Central memory CD8-positive, alpha-beta T cell (primary cell): Measurements from ENCODE around the gene FAM90A26.
A peak's percentile ranks its signal among the peaks of the same experiment; 100 is the strongest.
"Not testable (repeated sequence)": the region's sequence is repeated elsewhere in the genome, so short reads cannot be mapped to it uniquely, and the experiment has no call there.

Source experiments
- ATAC-seq: fragments of 150-1000 bp; cut with Tn5 transposase; replicated peaks from 2 replicates; pipeline ENCODE4 v1.10.0; 2022; ENCODE audit warnings: mild to moderate bottlenecking, moderate FRiP score, moderate number of reproducible peaks; ENCODE audit not compliant: poor library complexity, severe bottlenecking; ENCODE audit errors: extremely low read depth
- DNase-seq, 2 donors: peaks; one replicate each; pipeline ENCODE4 v3.0.0; 2021; ENCODE audit warnings: low spot score in 2 of 2
- H3K27ac Mint-ChIP-seq: one replicate; pipeline ENCODE4 v1.8.0; 2022; ENCODE audit warnings: low read depth, mild to moderate bottlenecking, moderate library complexity, mixed read lengths
- H3K27me3 Mint-ChIP-seq: one replicate; pipeline ENCODE4 v1.8.0; 2022; ENCODE audit warnings: mixed read lengths
- H3K36me3 Mint-ChIP-seq: one replicate; pipeline ENCODE4 v1.8.0; 2022; ENCODE audit warnings: mild to moderate bottlenecking, moderate library complexity, mixed read lengths; ENCODE audit not compliant: insufficient read depth
- H3K4me1 Mint-ChIP-seq: one replicate; pipeline ENCODE4 v1.8.0; 2022; ENCODE audit warnings: mixed read lengths
- H3K4me3 Mint-ChIP-seq: one replicate; pipeline ENCODE4 v1.8.0; 2022; ENCODE audit warnings: mild to moderate bottlenecking, moderate library complexity, mixed read lengths
- H3K9me3 Mint-ChIP-seq: one replicate; pipeline ENCODE4 v1.8.0; 2022; ENCODE audit warnings: mixed read lengths

The FAM90A26 gene

DNA sequence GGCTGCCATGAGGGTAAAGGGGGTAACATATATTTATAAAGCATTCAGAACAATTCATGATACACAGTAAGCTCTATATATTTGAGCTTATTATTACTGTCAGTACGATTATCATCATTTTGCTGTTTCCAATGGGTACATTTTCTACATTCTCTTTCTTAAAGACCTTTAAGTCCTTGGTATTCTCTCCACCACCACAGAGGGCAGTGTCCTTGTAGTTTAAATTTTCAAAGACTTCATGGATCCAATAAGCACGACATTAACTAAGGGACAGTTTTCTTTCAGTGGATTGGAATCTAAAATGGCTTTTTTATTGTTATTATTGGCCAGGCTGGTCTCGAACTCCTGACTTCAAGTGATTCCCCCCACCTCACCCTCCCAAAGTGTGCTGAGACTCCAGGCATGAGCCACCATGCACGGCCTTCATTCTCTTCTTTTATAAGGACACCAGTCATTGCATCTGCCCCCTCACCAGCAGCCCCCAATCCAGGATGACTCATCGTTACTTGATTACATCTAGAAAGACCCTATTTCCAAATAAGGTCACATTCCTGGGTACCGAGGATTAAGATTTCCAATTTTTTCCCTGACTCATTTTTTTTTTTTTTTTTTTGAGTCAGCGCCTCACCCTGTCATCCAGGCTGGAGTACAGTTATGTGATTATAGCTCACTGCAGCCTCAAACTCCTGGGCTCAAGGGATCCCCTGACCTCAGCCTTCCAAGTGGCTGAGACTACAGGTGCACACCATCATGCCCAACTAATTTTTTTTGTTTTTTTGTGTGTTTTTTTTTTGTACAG lies 21.4 kb upstream of the FAM90A26 start:
- not testable (repeated sequence) for H3K9me3 Mint-ChIP-seq, H3K27me3 Mint-ChIP-seq, H3K36me3 Mint-ChIP-seq, H3K27ac Mint-ChIP-seq, H3K4me3 Mint-ChIP-seq, DNase-seq, H3K4me1 Mint-ChIP-seq, ATAC-seq

DNA sequence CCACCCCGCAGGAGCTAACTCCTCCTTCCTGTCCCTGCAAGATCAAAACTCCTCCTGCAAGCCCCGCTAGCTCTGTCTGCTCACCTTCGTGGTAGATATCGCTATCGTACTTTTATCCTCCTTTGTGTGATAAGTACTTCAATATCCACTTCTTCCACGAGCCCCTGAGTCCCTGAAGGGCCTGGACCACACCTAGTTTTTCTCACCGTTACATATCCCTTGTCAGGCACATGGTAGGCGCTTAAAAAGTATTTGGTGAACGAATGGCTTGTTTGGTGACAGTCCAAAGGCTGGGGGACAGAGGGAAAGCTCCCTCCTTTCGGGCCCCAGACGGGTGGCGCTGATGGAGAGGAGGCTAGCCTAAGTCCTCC lies 18.4 kb upstream of the FAM90A26 start:
- H3K4me1 Mint-ChIP-seq, DNase-seq, H3K36me3 Mint-ChIP-seq, H3K9me3 Mint-ChIP-seq, H3K27ac Mint-ChIP-seq, H3K27me3 Mint-ChIP-seq, ATAC-seq: not testable (repeated sequence)
- peak overlapping the region; percentile 91 for H3K4me3 Mint-ChIP-seq

DNA sequence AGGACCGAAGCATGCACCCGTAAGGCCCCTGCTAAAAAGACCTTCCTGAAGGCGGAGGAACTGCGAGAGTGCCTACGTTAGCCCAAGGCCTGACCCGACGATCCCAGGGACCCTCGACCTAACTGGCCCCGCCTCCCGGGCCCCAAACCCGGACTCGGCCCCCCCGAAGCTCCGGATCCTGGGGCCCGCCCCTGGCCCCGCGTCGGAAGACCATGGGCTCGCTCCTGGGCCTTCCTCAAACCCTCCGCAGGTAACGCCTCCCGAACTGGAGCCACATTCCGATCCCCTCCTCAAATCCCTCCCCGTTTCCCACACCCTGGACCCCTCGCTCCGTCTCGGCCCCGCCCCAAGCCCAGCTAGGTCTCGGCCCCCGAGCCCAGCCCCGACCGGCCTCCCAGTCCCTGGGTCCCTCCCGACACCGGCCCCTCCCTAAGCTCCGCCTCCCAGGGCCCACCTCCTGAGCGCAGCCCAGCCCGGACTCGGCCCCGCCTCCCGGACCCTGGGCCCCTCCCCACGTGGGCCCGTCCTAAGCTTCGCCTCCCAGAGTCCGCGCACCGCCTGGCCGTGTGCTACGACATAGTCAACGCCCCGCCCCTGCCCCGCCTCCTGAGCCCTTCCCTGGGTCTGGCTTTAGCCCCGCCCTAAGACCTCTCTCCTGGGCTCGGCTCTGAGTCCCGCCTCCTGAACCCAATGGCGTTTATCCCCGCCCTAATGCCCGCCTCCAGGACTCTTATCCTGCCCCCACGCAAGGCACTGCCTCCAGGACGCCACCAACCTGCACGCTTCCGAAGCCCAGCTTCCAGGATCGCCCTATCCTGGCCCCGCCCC lies 17.8 kb upstream of the FAM90A26 start:
- ATAC-seq: peak; percentile 64
- H3K27me3 Mint-ChIP-seq, H3K36me3 Mint-ChIP-seq, H3K4me1 Mint-ChIP-seq, H3K9me3 Mint-ChIP-seq: not testable (repeated sequence)
- H3K27ac Mint-ChIP-seq: peak overlapping the region; percentile 98
- peak; percentile 87 to 92 for DNase-seq
- peak overlapping the region; percentile 91 for H3K4me3 Mint-ChIP-seq

DNA sequence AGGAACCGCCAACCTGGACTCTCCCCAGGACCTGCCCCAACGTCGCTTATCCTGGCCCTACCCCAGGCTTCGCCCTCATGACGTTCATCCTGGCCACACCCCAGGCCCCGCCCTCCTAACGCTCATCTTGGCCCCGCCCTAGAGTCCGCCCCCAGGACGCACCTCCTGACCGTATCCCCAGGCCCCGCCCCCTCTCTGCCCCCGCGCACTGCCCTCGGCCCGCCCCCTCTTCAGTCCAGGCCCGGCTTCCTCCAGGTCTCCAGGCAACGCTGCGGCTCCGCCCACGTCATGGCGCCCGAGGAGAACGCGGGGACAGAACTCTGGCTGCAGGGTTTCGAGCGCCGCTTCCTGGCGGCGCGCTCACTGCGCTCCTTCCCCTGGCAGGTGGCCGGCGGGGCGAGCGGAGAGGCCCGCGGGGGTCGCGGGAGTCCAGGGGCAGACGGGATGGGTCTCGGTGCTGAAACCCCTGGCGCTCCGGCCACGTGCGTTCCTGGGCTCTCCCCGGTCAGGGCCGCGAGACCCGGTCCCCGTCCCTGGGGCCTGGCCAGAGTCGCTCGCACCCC lies 17.1 kb upstream of the FAM90A26 start:
- H3K36me3 Mint-ChIP-seq, H3K27me3 Mint-ChIP-seq, H3K4me1 Mint-ChIP-seq, H3K9me3 Mint-ChIP-seq: not testable (repeated sequence)
- DNase-seq: peak; percentile 97 to 98
- Mint-ChIP-seq H3K27ac (peak overlapping the region; percentile 98), H3K4me3 (peak overlapping the region; percentile 91)
- ATAC-seq: peak; percentile 95

DNA sequence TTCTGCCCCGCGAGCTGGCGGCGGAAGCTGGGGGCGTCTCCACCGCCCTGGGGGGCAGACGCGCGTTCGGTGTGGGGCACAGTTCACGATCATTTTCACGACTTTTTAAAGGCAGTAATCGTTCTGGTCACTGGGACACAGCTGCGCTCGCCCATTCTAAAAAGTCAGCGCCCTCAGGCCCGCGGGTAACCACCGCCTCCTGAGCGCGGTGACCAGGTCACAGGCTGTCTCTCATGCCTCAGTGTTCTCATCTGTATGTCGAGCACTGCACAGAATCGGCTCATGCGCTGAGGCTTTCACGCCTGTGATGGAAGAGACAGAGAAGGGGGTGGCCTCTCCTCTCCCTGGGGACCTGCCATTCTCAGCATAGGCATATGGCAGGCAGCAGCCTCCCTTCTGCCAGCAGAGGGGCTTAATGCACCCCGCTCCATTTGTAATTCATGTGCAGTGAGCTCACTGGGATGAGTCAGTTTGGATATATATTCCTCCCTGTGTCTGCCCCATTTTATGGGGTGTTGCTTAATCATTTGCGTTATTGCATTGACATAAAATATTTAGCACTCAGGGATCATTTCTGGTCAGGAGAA lies 16.5 kb upstream of the FAM90A26 start:
- Mint-ChIP-seq H3K27ac (peak overlapping the region; percentile 98), H3K4me3 (peak overlapping the region; percentile 91)
- H3K27me3 Mint-ChIP-seq, H3K9me3 Mint-ChIP-seq, H3K36me3 Mint-ChIP-seq, DNase-seq, ATAC-seq, H3K4me1 Mint-ChIP-seq: not testable (repeated sequence)

DNA sequence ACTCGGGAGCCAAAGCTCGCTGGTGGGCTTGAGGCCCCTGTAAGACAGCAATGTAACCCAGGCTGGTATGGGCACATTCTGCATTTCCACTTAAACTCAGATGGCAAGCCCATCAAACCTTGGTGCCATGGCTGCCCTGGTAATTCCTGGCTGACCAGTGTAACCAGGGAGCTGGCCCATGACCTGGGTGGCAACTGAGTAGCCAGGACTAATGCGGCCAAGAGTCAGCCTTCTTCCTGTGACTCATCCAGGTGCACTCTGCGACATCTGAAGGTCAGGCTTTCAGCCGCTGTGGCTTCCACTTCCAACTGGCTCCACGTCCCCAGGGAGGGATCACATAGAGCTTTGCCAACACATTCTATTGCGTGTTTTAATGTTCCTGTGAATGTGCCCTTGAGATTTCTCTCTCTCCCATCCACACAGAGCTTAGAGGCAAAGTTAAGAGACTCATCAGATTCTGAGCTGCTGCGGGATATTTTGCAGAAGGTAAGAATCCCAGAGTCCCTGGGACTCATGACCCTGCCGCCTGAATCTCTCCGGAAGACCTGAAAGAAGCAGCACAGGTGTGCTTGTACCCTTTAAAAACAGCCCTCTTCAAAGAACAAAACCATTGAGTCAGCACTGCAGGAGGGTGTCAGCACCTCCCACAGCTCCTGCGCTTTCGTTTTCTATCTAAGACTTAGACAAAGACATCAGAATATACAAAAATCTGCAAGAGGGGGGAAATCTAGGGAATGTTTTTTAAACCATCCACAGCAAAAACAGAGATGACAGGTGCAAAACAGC lies 14.9 kb upstream of the FAM90A26 start:
- not testable (repeated sequence) for H3K4me3 Mint-ChIP-seq, ATAC-seq, H3K4me1 Mint-ChIP-seq, H3K9me3 Mint-ChIP-seq, H3K36me3 Mint-ChIP-seq, DNase-seq, H3K27me3 Mint-ChIP-seq, H3K27ac Mint-ChIP-seq

DNA sequence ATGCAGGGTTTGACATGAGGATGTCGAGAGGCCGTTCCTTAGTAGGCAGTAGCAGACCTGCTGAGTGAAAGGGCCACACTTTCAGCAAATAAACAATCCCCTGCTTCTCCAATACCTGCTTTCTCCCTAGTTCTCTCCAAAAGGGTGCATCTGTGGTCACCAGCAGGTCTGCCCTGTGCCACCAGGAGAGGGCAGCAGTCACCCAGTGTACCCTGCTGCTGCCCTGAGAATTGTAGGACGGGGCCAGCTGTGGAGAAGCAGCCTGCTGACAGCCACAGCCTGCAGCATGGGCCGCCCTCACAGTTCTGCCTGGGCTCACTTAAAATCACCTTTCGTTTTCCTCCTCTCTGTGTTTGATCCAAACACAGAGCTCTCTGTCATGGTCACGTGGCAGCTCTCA lies 11.8 kb upstream of the FAM90A26 start:
- ATAC-seq, H3K27me3 Mint-ChIP-seq: not testable (repeated sequence)
- peak in 1 of 2 donors; percentile 16 for DNase-seq

DNA sequence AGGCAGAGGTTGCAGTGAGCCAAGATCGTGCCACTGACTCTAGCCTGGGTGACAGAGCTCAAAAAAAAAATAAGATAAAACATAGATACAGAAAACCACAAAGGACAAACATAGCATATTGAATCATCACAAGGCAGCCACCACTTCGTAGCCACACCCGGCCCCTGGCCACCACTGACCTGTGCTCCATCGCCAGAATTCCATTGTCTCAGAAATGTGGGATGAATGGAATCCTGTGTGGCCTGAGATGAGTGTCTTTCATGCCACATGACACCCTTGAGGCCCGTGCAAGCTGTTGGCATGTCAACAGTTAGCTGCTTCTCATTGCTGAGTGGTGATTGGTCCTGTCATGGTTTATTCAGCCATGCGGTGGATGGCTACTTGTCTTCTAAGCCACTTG lies 10.2 kb upstream of the FAM90A26 start:
- not testable (repeated sequence) for H3K36me3 Mint-ChIP-seq, H3K27me3 Mint-ChIP-seq, DNase-seq, ATAC-seq, H3K4me3 Mint-ChIP-seq, H3K4me1 Mint-ChIP-seq, H3K27ac Mint-ChIP-seq, H3K9me3 Mint-ChIP-seq

More for the DNA sequence above, 11.8 kb upstream of the FAM90A26 start:
- H3K27ac Mint-ChIP-seq, H3K36me3 Mint-ChIP-seq, H3K4me1 Mint-ChIP-seq, H3K4me3 Mint-ChIP-seq, H3K9me3 Mint-ChIP-seq: not testable (repeated sequence)

DNA sequence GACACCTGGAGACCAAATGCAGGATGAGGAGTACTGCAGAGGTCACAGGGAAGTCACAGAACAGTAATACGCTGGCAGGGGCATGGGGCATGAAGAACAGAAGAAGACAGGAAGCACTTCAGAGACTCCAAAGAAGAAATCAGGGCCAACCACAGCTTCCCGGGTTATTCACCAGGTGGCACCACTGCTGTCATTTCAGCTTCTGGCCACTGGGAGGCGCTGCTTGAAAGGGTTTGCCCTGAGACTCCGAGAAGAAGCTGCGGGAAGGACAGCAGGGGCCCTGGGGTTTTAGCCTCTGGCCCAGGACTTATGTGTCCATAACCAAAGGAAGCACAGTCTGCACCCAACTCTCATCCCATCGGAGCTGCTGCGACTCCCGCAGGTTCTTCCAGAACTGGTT lies 4.2 kb upstream of the FAM90A26 start:
- not testable (repeated sequence) for H3K4me3 Mint-ChIP-seq, H3K9me3 Mint-ChIP-seq, H3K27ac Mint-ChIP-seq, H3K27me3 Mint-ChIP-seq, H3K36me3 Mint-ChIP-seq, ATAC-seq, H3K4me1 Mint-ChIP-seq
- peak in 1 of 2 donors; percentile 24 for DNase-seq

DNA sequence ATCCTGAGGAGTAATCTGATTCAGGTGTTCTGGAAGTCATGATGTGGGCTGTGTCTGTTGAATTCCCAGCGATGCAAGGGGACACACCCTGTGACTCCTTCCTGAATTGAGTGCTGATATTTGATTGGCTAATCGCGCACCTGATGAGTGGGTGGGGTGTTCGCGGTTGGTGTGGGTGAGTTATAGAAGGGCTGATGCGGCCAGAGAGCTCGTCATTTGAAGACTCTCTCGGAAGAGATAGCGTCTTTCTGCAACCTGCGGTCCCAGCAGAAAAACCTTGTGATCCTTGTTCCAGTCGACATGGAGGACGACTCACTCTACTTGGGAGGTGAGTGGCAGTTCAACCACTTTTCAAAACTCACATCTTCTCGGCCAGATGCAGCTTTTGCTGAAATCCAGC lies 40.1 kb downstream of the FAM90A26 start, which contains the start of gene USP17L10:
Gene USP17L10, plus strand, starts transcription at position 301 of the 400 bp plus-strand sequence. Its CDS starts 0 bp downstream, at position 301.
- not testable (repeated sequence) for H3K4me3 Mint-ChIP-seq, H3K27ac Mint-ChIP-seq, H3K9me3 Mint-ChIP-seq, H3K4me1 Mint-ChIP-seq, ATAC-seq, H3K27me3 Mint-ChIP-seq, H3K36me3 Mint-ChIP-seq, DNase-seq

DNA sequence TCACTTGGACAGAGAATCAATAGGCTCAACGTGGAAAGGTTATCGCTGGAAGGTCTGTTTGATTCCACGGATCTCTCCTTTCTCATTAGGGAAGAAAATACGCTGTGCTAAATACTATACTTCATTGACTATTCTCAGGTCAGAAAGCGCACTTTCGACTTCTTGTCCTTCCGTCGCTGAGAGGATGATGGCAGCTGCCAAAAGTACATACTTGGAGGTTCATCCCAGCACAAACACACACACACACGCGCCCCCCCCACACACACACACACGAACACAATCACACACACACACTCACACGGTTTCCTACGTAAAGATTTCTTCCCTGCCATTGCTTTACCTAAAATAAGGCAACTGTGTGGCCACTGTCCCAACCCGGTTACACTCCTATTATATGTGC lies 44.5 kb downstream of the FAM90A26 start:
- not testable (repeated sequence) for H3K36me3 Mint-ChIP-seq

DNA sequence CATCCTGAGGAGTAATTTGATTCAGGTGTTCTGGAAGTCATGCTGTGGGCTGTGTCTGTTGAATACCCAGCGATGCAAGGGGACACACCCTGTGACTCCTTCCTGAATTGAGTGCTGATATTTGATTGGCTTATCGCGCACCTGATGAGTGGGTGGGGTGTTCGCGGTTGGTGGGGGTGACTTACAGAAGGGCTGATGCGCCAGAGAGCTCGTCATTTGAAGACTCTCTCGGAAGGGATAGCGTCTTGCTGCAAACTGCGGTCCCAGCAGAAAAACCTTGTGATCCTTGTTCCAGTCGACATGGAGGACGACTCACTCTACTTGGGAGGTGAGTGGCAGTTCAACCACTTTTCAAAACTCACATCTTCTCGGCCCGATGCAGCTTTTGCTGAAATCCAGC lies 44.9 kb downstream of the FAM90A26 start, which contains the start of gene USP17L11:
Gene USP17L11, plus strand, starts transcription at position 301 of the 400 bp plus-strand sequence. Its CDS starts 0 bp downstream, at position 301.
- not testable (repeated sequence) for DNase-seq, H3K4me3 Mint-ChIP-seq, H3K4me1 Mint-ChIP-seq, H3K36me3 Mint-ChIP-seq, H3K9me3 Mint-ChIP-seq, H3K27me3 Mint-ChIP-seq, H3K27ac Mint-ChIP-seq, ATAC-seq

More for the DNA sequence above, 44.5 kb downstream of the FAM90A26 start:
- not testable (repeated sequence) for H3K27ac Mint-ChIP-seq, H3K9me3 Mint-ChIP-seq, H3K4me3 Mint-ChIP-seq, H3K4me1 Mint-ChIP-seq, H3K27me3 Mint-ChIP-seq, ATAC-seq
- DNase-seq: peak in 1 of 2 donors; percentile 6
